ENCODE measurements around the gene GJB1. TPM values are rescaled to one million over a fixed set of nuclear protein-coding genes. Genes with fewer than 3 reads are reported as not detected.

Gene GJB1
- total and polyA plus RNA-seq, 2 of the 4 experiments (the other 2 are of a cell fraction) = not detected

- in situ Hi-C loops (cut with MboI; ENCODE audit: low sequenced_read_pairs) = no loop called here
- no peaks in the 10 kb centered on the region for H3K79me1 ChIP-seq (ENCODE audit: low read depth in 1 of 2, low read length in 2 of 2)
- H3K9me3 ChIP-seq (ENCODE audit: control insufficient read depth, insufficient read depth, low read length) = no peaks in the 10 kb centered on the region
- no peak overlapping the region for H2BK15ac ChIP-seq (ENCODE audit: low read depth, low read length)
- H3K14ac ChIP-seq (replicated peaks; ENCODE audit: low read depth, low read length) = no peak overlapping the region
- H3K36me3 ChIP-seq (ENCODE audit: control insufficient read depth, insufficient read depth, low read length) = no peaks in the 10 kb centered on the region
- H3K9me1 ChIP-seq (ENCODE audit: insufficient read depth, low read length) = no peaks in the 10 kb centered on the region; the same call in 1 of the 2 replicates
- ChIA-PET CTCF (no interaction called here), POLR2A (ENCODE audit: unreplicated experiment) (no interaction called here)
- no peak overlapping the region for H2BK20ac ChIP-seq (ENCODE audit: low read depth, low read length)
- dilution Hi-C loops (cut with HindIII; ENCODE audit: low sequenced_read_pairs, unreplicated experiment) = no loop called here
- H4K20me1 ChIP-seq (ENCODE audit: insufficient read depth, low read length) = no peaks in the 10 kb centered on the region; the same call in 1 of the 2 replicates
- H3K56ac ChIP-seq (ENCODE audit: extremely low read depth, insufficient read depth, low read length) = no peak overlapping the region
- no peak overlapping the region for H2AK9ac ChIP-seq (replicated peaks; ENCODE audit: low read depth, low read length, poor library complexity)
- H3K4me3 ChIP-seq (ENCODE audit: insufficient read depth, low read depth, low read length) = no peak overlapping the region
- no peak overlapping the region for H3K4me2 ChIP-seq (ENCODE audit: low read depth, low read length)
- no peak overlapping the region for H3K23ac ChIP-seq (ENCODE audit: low read depth, low read length)
- no peak overlapping the region for H4K5ac ChIP-seq (ENCODE audit: low read depth, low read length)
- H2BK120ac ChIP-seq (ENCODE audit: low read depth, low read length) = no peak overlapping the region
- no peak overlapping the region for H3K4ac ChIP-seq (ENCODE audit: low read depth, low read length)
- no peak overlapping the region for H2AFZ ChIP-seq (replicated peaks; ENCODE audit: low read length, poor library complexity)
- no peak overlapping the region for H3K27ac ChIP-seq (ENCODE audit: insufficient read depth, low read length)
- H4K8ac ChIP-seq (ENCODE audit: low read depth in 2 of 2, low read length in 2 of 2) = no peak overlapping the region
- WGBS, 2 experiments (ENCODE audit: extremely low coverage in 2 of 2, insufficient read length in 1 of 2) = no CpG with 5 or more reads among the region's 4 CpGs
- no peak overlapping the region for H3K18ac ChIP-seq (ENCODE audit: low read depth, low read length)
- H3K27me3 ChIP-seq (ENCODE audit: control insufficient read depth, insufficient read depth, low read length) = peaks cover 2% of the 10 kb centered on the region; the same call in 1 of the 2 replicates
- intact Hi-C loops (cut with micrococcal nuclease) = no loop called here
- H2AK5ac ChIP-seq (ENCODE audit: low read depth, low read length) = no peak overlapping the region
- H3K9ac ChIP-seq (ENCODE audit: low read depth, low read length) = no peak overlapping the region
- ATAC-seq (ENCODE audit: low read depth) (no peak), DNase-seq (no peak)
- H2BK5ac ChIP-seq (ENCODE audit: low read depth, low read length, poor library complexity, severe bottlenecking) = no peak overlapping the region
- H4K91ac ChIP-seq (ENCODE audit: insufficient read depth, low read depth, low read length) = no peak overlapping the region
- H3K4me1 ChIP-seq (ENCODE audit: control insufficient read depth, insufficient read depth, low read length) = peaks cover 4% of the 10 kb centered on the region; the same call in 1 of the 2 replicates
- no TSS peak for BruUV-seq (replicated peaks)
- TF ChIP-seq USF2 (IDR thresholded peaks at IDR 0.05; ENCODE audit: low read depth, low read length) = no peak
- TF ChIP-seq BHLHE40 (IDR thresholded peaks at IDR 0.05; ENCODE audit: low read depth, low read length) = no peak
- TF ChIP-seq CHD1 (IDR thresholded peaks at IDR 0.05; ENCODE audit: low read depth, low read length) = no peak
- no peak for TF ChIP-seq CTCF (conservative IDR thresholded peaks at IDR 0.05; ENCODE audit: low read depth, low read length)
- TF ChIP-seq RAD21 (IDR thresholded peaks at IDR 0.05; ENCODE audit: low read length) = no peak
- no peak for TF ChIP-seq CEBPB (IDR thresholded peaks at IDR 0.05; ENCODE audit: low read depth, low read length)
- no peak for TF ChIP-seq FOS (IDR thresholded peaks at IDR 0.05; ENCODE audit: low read depth, low read length)
- TF ChIP-seq RFX5 (IDR thresholded peaks at IDR 0.05; ENCODE audit: low read depth, low read length) = no peak
- no peak for TF ChIP-seq NFE2L2 (IDR thresholded peaks at IDR 0.05; ENCODE audit: low read depth, low read length)
- no peak for TF ChIP-seq MAFK (IDR thresholded peaks at IDR 0.05; ENCODE audit: low read depth, low read length)
- TF ChIP-seq MXI1 (IDR thresholded peaks at IDR 0.05; ENCODE audit: borderline replicate concordance, low read depth, low read length) = no peak
- TF ChIP-seq POLR2A (IDR thresholded peaks at IDR 0.05; ENCODE audit: low read depth, low read length) = no peak
- TF ChIP-seq SMC3 (IDR thresholded peaks at IDR 0.05; ENCODE audit: low read depth, low read length) = no peak
- no peak for TF ChIP-seq RCOR1 (IDR thresholded peaks at IDR 0.05; ENCODE audit: insufficient replicate concordance, low read length)
- TF ChIP-seq ELK1 (IDR thresholded peaks at IDR 0.05; ENCODE audit: borderline replicate concordance, low read depth, low read length) = no peak
- TF ChIP-seq MAZ (IDR thresholded peaks at IDR 0.05; ENCODE audit: borderline replicate concordance, low read depth, low read length) = no peak
Observed at GRCh38 chrX:71184803-71185495, 38.1 kb upstream of the GJB1 start.

All from IMR-90 (cell line).